ENCODE results near the gene ANKRD27. TPM values are rescaled to one million over a fixed set of nuclear protein-coding genes. Genes with fewer than 3 reads are reported as not detected.
A peak's percentile ranks its signal among the peaks of the same experiment; 100 is the strongest.

The ANKRD27 gene
- total and polyA plus RNA-seq, 2 donors (not counting 1 experiment from before 2014, with no cell fraction given), result 12.9 to 43.8 TPM

- Mint-ChIP-seq H3K4me3 (no peak overlapping the region), H3K9me3 (ENCODE audit: insufficient read depth) (no peaks in the 10 kb centered on the region), H3K4me1 (no peaks in the 10 kb centered on the region), H3K27ac (no peak overlapping the region), H3K27me3 (no peaks in the 10 kb centered on the region)
- Histone ChIP-seq H3K27me3 (replicated peaks in 1 of 4; ENCODE audit: control extremely low read depth in 1 of 4, control insufficient read depth in 3 of 4, insufficient read depth in 4 of 4, low read length in 3 of 4) (no peaks in the 10 kb centered on the region), H3K4me1 (ENCODE audit: control insufficient read depth in 2 of 2, insufficient read depth in 2 of 2, low read length in 2 of 2) (no peaks in the 10 kb centered on the region), H3K36me3 (replicated peaks in 1 of 2; ENCODE audit: control extremely low read depth in 1 of 2, control insufficient read depth in 1 of 2, extremely low read depth in 1 of 2, insufficient read depth in 2 of 2, low read length in 1 of 2) (peaks cover 9 to 59% of the 10 kb centered on the region in 2 experiments), H3K27ac (ENCODE audit: low read length in 2 of 2) (no peak overlapping the region), H2AFZ (ENCODE audit: insufficient read depth, low read depth, low read length, poor library complexity, severe bottlenecking) (no peak overlapping the region), H3K79me2 (ENCODE audit: control insufficient read depth, insufficient read depth, low read length) (no peaks in the 10 kb centered on the region), H4K20me1 (ENCODE audit: control insufficient read depth, insufficient read depth, low read length, poor library complexity, severe bottlenecking) (no peaks in the 10 kb centered on the region), H3K9me3 (ENCODE audit: control extremely low read depth in 1 of 3, control insufficient read depth in 2 of 3, insufficient read depth in 1 of 3, low read length in 2 of 3) (no peaks in the 10 kb centered on the region), H3K9ac (ENCODE audit: low read length) (no peak overlapping the region), H3K4me2 (replicated peaks; ENCODE audit: low read depth, low read length, poor library complexity, severe bottlenecking) (no peak overlapping the region), H3K4me3 (ENCODE audit: control extremely low read depth in 1 of 5, extremely low read depth in 1 of 5, insufficient read depth in 1 of 5, low read depth in 2 of 5, low read length in 4 of 5) (no peak overlapping the region)
- ChIA-PET POLR2A (interaction anchor here (0.6 kb wide), 1 partner anchor 776 kb away, joined by 3 read pairs; no protein-coding TSS in a partner anchor), CTCF (no interaction called here)
- ATAC-seq (ENCODE audit: low read depth) (no peak), DNase-seq (no peak)
- intact Hi-C loops (cut with micrococcal nuclease), result no loop called here
- no peak for TF ChIP-seq EZH2 (IDR thresholded peaks at IDR 0.05; ENCODE audit: borderline replicate concordance, insufficient read depth, low read depth, low read length, poor library complexity, severe bottlenecking)
- no peak for TF ChIP-seq CTCF (IDR thresholded peaks at IDR 0.05)
- 98% methylated on average over 14 of the region's 14 CpGs for WGBS (ENCODE audit: insufficient coverage)
These were observed 71.0 kb downstream of the ANKRD27 start for GRCh38 chr19:32603961-32604360.

GRCh38 chr19:32599736-32600157 lies 75.2 kb downstream of the ANKRD27 start:
- H3K27ac Mint-ChIP-seq, result no peak overlapping the region
- H3K4me1 Mint-ChIP-seq, result no peaks in the 10 kb centered on the region
- Histone ChIP-seq H3K9ac (ENCODE audit: low read length) (no peak overlapping the region), H3K4me2 (replicated peaks; ENCODE audit: low read depth, low read length, poor library complexity, severe bottlenecking) (no peak overlapping the region), H3K4me1 (ENCODE audit: control insufficient read depth in 2 of 2, insufficient read depth in 2 of 2, low read length in 2 of 2) (no peaks in the 10 kb centered on the region), H3K9me3 (ENCODE audit: control extremely low read depth in 1 of 3, control insufficient read depth in 2 of 3, insufficient read depth in 1 of 3, low read length in 2 of 3) (no peaks in the 10 kb centered on the region), H3K79me2 (ENCODE audit: control insufficient read depth, insufficient read depth, low read length) (no peaks in the 10 kb centered on the region), H2AFZ (ENCODE audit: insufficient read depth, low read depth, low read length, poor library complexity, severe bottlenecking) (peak overlapping the region; percentile 27), H3K27me3 (replicated peaks in 1 of 4; ENCODE audit: control extremely low read depth in 1 of 4, control insufficient read depth in 3 of 4, insufficient read depth in 4 of 4, low read length in 3 of 4) (no peaks in the 10 kb centered on the region), H3K36me3 (replicated peaks in 1 of 2; ENCODE audit: control extremely low read depth in 1 of 2, control insufficient read depth in 1 of 2, extremely low read depth in 1 of 2, insufficient read depth in 2 of 2, low read length in 1 of 2) (peaks cover 17 to 62% of the 10 kb centered on the region in 2 experiments), H4K20me1 (ENCODE audit: control insufficient read depth, insufficient read depth, low read length, poor library complexity, severe bottlenecking) (no peaks in the 10 kb centered on the region), H3K4me3 (ENCODE audit: control extremely low read depth in 1 of 5, extremely low read depth in 1 of 5, insufficient read depth in 1 of 5, low read depth in 2 of 5, low read length in 4 of 5) (no peak overlapping the region), H3K27ac (ENCODE audit: low read length in 2 of 2) (no peak overlapping the region)
- no peaks in the 10 kb centered on the region for H3K27me3 Mint-ChIP-seq
- peak; percentile 68 for DNase-seq
- POLR2A ChIA-PET, result no interaction called here
- WGBS (ENCODE audit: insufficient coverage), result no CpG with 5 or more reads among the region's 2 CpGs
- intact Hi-C loops (cut with micrococcal nuclease), result no loop called here
- TF ChIP-seq CTCF (IDR thresholded peaks at IDR 0.05) (peak; percentile 88), EZH2 (IDR thresholded peaks at IDR 0.05; ENCODE audit: borderline replicate concordance, insufficient read depth, low read depth, low read length, poor library complexity, severe bottlenecking) (no peak)
- ATAC-seq (ENCODE audit: low read depth), result peak; percentile 56
- CTCF ChIA-PET, result interaction anchor here (0.7 to 1.7 kb wide), 8 partner anchors 12 to 260 kb away, joined by 3 to 6 read pairs (median 3); partner anchors contain the start of gene PDCD5
- no peaks in the 10 kb centered on the region for H3K9me3 Mint-ChIP-seq (ENCODE audit: insufficient read depth)
- H3K4me3 Mint-ChIP-seq, result no peak overlapping the region
